ENCODE data around the gene PCDH18.
A peak's percentile ranks its signal among the peaks of the same experiment; 100 is the strongest.
"Not testable (repeated sequence)": the region's sequence is repeated elsewhere in the genome, so short reads cannot be mapped to it uniquely, and the experiment has no call there.

Gene PCDH18, protein sequence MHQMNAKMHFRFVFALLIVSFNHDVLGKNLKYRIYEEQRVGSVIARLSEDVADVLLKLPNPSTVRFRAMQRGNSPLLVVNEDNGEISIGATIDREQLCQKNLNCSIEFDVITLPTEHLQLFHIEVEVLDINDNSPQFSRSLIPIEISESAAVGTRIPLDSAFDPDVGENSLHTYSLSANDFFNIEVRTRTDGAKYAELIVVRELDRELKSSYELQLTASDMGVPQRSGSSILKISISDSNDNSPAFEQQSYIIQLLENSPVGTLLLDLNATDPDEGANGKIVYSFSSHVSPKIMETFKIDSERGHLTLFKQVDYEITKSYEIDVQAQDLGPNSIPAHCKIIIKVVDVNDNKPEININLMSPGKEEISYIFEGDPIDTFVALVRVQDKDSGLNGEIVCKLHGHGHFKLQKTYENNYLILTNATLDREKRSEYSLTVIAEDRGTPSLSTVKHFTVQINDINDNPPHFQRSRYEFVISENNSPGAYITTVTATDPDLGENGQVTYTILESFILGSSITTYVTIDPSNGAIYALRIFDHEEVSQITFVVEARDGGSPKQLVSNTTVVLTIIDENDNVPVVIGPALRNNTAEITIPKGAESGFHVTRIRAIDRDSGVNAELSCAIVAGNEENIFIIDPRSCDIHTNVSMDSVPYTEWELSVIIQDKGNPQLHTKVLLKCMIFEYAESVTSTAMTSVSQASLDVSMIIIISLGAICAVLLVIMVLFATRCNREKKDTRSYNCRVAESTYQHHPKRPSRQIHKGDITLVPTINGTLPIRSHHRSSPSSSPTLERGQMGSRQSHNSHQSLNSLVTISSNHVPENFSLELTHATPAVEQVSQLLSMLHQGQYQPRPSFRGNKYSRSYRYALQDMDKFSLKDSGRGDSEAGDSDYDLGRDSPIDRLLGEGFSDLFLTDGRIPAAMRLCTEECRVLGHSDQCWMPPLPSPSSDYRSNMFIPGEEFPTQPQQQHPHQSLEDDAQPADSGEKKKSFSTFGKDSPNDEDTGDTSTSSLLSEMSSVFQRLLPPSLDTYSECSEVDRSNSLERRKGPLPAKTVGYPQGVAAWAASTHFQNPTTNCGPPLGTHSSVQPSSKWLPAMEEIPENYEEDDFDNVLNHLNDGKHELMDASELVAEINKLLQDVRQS

DNA sequence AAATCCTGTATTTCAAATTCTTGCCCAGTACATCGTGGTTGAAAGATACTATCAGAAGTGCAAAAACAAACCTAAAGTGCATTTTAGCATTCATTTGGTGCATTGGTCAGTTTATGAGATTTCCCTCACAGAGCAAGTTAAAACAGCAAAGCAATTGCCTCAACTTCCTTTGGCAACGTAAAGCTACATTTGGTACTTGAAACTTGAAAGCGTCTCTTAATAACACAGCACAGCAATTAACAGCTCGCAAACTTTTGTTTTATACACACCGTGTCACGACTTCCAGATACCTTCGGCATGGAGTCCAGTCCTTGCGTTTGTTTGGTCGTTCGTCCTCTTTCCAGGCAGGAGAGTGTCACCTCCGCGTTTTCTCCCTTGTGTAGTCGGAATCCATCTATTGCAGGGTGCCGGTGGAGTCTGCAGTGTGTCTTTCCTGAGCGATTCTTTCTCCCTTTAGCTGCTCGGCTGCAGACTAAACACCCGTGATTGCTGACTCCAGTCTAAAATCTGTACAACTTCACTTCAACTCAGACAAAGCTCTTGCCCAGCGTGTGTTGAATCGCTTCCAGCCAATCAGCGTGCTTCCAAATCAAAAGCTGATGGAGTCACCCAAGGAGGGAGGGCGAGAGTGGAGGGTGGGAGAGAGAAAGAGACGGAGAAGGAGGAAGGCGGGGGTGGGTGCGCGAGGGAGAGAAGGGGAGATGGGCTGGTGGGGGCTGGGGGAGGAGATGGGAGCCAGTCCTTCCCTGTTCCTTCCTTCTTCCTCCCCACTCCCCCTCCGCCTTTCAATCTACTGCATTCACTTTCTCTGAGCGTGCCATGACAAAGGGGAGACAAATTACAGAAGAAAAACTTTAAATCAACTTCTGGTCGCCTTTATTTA, at the start of gene PCDH18:
PCDH18 (minus strand) TSS at position 509 of the 883 bp plus-strand sequence; CDS start at position 103, 406 bp downstream.
- H3K4me3 ChIP-seq (ENCODE audit: low read depth, low read length), result peak within 1 kb of the TSS; percentile 80
- peak; percentile 96 for DNase-seq (ENCODE audit: low read depth)

DNA sequence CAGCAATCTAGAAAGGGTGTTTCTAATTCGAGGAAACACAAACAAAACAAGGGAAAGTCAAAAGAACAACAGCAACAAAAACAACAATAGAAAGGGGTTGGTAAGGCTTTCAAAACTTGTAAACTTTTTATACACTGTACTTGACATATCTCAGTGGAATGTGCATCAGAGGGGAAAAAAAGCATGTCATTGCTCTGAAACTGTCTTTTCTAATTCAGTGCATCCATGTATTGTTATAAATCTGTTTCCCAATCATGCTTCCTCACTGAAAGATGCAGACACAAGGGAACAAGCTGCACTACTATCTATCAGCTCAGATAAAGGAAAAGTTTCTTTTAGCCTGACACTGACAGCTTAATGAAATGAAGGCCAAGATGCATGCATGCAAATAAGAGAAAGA, 44.2 kb upstream of the PCDH18 start:
- no peak for DNase-seq (ENCODE audit: low read depth)
- H3K4me3 ChIP-seq (ENCODE audit: low read depth, low read length), result no peak overlapping the region

DNA sequence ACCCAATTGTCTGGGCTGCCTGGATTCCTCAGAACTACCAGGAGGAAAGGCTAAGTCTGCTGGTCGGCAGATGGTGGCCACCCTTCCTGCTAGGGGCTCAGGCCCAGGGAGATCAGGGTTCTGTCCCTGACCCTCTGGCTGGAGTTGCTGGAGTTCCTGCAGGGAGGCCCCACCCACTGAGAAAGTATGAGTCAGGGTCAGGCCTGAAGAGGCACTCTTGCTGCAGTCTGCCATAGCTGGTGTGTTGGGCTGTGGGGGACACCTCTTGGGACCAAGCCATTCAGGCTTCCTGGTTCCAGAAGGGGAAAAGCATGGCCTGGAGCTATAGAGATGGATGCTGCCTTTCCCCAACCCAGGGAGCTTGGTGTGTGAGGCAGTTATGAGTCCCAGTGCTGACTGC, 40.4 kb upstream of the PCDH18 start:
- no peak for DNase-seq (ENCODE audit: low read depth)
- H3K4me3 ChIP-seq (ENCODE audit: low read depth, low read length), result no peak overlapping the region

DNA sequence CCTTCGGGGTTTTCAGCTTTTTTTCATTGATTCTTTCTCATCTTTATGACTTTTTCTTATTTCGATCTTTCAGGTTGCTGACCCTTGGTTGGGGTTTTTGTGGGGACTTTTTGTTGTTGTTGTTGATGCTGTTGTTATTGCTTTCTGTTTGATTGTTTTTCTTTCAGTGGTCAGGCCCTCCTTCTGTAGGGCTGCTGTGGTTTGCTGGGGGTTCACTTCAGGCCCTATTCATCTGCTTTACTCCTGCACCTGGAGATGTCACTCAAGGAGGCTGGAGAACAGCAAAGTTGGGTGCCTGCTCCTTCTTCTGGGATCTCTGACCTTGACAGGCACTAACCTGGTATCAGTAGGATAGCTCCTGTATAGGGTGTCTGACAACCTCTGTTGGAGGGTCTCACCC, 39.9 kb upstream of the PCDH18 start:
- DNase-seq (ENCODE audit: low read depth), result no peak

DNA sequence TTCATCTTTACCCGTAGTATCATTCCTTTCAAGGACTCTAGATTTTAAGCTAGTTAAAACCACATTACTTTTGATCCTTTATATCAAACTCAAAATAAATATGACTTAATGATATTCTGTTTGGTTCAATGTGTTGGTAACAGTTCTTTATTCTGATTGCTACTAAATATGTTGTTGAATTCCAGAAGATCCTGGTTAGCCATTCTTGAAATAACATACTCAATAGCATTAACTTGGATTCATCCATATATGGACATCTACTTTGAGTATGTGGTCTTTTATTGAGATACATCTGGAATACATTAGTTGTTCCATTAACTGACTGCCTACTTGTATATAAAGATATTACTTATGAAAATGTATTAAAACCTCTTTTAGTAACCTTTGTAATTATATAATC, 27.5 kb upstream of the PCDH18 start:
- H3K4me3 ChIP-seq (ENCODE audit: low read depth, low read length), result no peak overlapping the region

More for the DNA sequence above, 39.9 kb upstream of the PCDH18 start:
- no peak overlapping the region for H3K4me3 ChIP-seq (ENCODE audit: low read depth, low read length)

DNA sequence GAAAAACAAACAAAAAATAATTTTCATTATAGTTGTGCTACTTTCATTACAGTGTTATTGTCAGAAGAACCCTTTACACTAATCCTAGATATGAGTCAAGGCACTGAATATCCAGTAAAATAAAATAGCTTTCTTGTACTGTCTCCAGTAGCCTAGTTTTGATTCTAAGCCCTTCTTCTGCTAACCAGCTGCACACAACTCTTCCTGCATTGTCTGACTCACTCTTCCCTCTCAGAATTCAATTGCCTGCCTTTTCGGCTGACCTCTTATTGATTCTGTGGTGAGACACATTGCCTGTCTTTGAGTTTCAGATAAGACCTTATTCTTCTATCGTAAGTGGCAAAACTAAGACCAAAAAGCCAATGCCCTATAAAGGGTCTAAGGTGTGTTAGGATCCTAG, 26.7 kb upstream of the PCDH18 start:
- peak; percentile 47 for DNase-seq (ENCODE audit: low read depth)
- H3K4me3 ChIP-seq (ENCODE audit: low read depth, low read length), result no peak overlapping the region

More for the DNA sequence above, 27.5 kb upstream of the PCDH18 start:
- no peak for DNase-seq (ENCODE audit: low read depth)

DNA sequence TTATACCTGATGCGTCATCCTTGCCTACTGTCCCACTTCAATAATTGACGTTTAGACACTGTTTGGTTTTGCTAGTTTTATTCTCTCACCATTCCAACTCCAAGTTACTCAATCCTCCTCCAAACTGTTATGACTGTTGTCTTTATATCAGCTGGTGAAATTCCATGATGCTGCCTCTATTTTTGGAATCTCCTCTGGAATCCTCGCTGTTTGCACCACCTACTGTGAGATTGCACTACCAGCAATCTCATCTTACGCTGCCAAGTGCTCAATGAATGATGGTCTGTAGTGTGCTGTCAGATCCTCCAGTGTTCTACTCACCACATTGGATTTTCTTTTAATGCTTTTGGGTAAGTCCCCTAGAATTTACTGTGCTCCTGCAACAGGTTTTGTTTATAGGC, 13.2 kb upstream of the PCDH18 start:
- DNase-seq (ENCODE audit: low read depth), result peak; percentile 87
- H3K4me3 ChIP-seq (ENCODE audit: low read depth, low read length), result no peak overlapping the region

DNA sequence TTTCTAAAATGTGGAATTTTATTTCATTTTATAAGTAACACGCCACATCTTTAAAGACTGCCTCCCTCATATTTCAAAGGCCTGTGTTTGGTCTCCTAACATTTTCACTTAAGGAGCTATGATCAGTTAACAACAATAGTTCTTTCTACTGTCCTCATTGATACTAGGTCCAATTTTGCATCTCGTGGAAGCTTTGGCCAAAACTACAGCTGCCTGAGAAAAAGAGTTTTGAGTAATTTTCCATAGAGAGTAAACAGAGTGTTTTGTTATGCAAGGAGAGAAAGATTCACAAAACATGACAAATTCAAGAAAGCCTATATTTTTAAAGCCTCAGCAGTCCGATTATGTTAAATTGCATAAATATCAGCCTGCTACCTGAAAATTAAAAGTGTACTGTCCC, 11.4 kb upstream of the PCDH18 start:
- H3K4me3 ChIP-seq (ENCODE audit: low read depth, low read length), result no peak overlapping the region
- no peak for DNase-seq (ENCODE audit: low read depth)

DNA sequence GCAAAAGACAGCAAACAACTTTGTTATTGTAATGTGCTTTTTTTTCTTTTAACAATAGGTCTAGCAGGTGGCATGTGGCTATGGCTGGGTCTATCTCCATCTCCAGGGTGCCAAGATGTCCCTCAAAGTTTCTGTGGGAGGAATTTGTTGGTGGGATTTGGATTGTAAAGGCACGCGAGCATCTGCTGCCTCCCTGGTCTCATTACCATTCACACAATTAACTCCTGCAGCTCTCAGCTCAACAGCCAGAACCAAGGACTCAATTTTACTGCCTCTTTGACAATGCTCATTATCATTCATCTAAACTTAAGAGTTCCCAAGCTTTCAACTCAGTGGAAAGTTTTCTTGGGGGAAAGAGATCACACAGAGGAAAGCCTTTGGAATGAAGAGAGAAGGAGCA, 10.9 kb upstream of the PCDH18 start:
- no peak for DNase-seq (ENCODE audit: low read depth)
- no peak overlapping the region for H3K4me3 ChIP-seq (ENCODE audit: low read depth, low read length)

DNA sequence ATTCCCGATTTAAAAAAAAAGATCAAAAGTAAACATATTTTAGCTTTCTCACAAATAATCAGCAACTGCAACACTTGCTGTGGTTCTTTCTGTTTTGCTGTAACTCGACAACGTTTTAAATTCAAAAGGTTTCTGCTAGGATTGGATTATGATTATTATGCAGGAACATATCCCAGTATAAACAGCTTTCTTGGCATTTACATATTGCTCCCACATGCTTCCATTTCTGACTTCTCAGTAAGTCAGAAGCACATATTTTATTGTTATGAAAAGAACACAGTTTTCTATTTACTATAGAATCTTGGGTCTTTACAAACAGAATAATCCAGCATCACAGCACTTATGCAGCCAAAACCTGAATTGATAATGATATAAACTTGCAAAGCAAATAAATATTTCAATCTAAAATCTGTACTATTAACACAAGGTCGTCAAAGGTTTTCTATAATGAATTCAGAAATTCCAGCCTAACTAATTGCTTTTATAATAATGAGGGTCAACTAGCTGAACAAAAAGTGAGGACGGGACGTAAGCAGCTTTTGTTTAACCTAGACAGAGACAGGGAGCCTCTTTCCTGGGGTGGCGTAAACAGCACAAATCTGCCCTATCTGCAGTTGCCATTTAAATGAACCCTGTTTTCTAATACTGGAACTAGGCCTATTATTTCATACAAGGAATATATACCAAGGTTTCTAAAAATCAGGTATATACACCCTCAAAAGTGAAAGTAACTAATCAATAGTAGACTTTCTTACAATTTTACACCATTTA, 9.8 kb upstream of the PCDH18 start:
- no peak overlapping the region for H3K4me3 ChIP-seq (ENCODE audit: low read depth, low read length)

DNA sequence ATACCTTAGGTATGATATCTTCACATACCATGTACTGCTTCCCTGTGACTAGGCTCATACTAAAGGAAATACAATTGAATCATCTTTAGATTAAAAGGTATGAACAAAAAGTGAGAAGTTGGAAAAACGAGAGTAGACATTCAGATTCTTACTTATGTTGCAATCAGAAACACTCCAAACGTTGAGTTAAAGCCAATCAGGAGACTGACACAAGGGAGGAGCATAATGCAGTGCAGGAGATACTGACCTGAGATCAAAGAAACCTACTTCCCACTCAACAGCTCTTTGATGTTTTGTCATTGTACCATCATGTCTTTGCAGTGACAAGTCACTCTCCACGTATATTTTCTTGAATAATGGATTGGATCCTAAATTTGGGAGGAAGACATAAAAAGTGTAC, 8.9 kb upstream of the PCDH18 start:
- no peak for DNase-seq (ENCODE audit: low read depth)
- no peak overlapping the region for H3K4me3 ChIP-seq (ENCODE audit: low read depth, low read length)

More for the DNA sequence above, 9.8 kb upstream of the PCDH18 start:
- no peak for DNase-seq (ENCODE audit: low read depth)

DNA sequence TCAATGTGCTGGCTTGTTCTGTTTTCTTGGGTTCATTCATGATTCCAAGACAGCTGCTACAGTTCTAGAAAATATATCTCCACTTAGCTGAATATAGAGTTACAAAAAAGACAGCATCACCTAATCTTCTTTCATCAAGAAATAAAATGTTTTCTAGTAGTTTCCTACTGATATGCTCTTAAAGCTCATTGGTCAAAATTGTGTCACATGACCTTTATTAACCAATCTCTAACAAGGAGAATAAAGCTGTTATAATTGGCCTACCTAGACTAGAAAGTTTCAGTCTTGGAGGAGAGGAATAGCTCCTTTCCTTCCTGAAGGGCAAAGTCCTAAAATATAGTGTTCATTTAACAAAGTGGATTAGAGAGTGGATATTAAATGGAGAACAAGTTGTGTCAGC, 8.1 kb upstream of the PCDH18 start:
- H3K4me3 ChIP-seq (ENCODE audit: low read depth, low read length), result no peak overlapping the region
- DNase-seq (ENCODE audit: low read depth), result no peak

DNA sequence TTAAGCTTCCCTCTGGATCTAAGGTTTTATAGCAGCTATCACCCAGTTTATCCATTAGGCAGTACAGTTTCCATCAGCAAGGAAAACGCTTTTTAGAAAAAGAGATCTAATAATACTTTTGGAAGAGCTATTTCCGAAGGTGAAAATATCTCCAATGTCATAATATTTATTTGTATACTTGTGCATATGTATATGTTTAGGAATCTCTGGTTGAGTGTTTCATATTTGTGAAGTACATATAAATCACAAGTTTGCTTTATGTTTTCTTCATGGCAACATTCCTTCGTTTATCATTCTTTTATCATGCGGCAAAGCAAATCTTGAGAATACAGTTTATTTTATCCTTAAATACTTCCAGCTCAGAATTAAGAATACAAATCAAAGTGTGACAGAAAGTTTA, 6.2 kb upstream of the PCDH18 start:
- DNase-seq (ENCODE audit: low read depth), result no peak
- no peak overlapping the region for H3K4me3 ChIP-seq (ENCODE audit: low read depth, low read length)

DNA sequence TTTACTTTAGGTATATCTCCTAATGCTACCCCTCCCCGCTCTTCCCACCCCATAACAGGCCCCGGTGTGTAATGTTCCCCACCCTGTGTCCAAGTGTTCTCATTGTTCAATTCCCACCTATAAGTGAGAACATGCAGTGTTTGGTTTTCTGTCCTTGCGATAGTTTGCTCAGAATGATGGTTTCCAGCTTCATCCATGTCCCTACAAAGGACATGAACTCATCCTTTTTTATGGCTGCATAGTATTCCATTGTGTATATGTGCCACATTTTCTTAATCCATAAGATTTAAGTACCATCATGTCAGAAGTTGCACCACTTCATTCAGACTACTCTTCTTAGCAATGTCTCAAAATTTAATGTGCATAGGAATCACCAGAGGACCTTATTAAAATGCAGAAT, 5.5 kb upstream of the PCDH18 start:
- not testable (repeated sequence) for DNase-seq (ENCODE audit: low read depth); H3K4me3 ChIP-seq (ENCODE audit: low read depth, low read length)

DNA sequence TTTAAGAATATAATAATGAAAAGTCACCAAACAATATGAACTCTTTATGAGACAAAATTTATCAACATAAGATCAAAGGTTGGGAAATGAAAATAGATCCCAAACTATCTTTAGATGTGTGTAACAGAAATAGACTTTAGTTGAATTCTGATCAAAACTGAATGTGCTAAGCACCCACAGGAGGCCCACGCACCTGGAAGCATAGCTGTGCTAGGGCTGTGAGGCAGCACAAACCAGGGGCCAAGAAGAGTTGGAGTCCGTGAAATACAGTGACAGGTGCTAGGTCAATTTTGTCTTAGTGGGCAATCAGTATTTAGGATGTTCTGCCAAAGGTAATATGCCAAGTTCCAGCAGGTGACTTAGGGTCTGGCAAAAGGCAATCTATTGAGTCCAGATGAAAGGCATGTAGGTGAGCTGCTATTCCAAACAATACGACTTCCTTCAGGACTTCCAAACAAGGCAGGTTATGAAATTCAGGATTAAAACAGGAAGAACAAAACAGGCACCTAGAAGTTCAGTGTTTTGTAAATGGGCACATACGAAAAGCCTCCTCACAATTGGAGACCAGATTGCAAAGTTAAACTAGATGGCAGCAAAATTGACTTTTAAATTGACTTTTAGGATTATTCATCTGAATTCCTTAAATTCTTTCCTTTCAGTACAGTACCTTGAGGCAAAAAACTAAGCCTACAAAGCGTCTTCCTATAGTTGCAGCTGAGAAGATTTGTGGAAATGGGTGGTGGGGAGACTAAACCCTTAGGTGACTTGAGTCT, 4.7 kb upstream of the PCDH18 start:
- DNase-seq (ENCODE audit: low read depth), result no peak
- no peak overlapping the region for H3K4me3 ChIP-seq (ENCODE audit: low read depth, low read length)

DNA sequence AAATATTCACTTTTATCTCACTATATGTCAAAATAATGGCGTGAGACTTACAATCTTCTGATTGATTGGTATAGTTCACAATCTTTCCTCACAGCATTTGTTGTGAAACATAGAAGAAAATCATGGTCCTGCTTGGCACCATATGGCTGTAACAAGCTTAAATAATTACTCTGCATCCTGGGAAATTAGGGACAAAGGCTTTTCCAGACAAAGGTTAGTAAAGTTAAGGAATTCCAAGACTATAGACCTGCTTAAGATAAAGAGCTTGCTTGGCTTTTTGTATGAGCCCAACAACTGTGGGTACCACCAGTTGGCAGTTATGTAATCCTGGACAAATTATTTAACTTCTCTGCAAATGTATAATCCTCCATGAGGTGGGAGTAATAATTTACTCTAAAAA, 3.4 kb upstream of the PCDH18 start:
- no peak for DNase-seq (ENCODE audit: low read depth)
- H3K4me3 ChIP-seq (ENCODE audit: low read depth, low read length), result no peak overlapping the region

DNA sequence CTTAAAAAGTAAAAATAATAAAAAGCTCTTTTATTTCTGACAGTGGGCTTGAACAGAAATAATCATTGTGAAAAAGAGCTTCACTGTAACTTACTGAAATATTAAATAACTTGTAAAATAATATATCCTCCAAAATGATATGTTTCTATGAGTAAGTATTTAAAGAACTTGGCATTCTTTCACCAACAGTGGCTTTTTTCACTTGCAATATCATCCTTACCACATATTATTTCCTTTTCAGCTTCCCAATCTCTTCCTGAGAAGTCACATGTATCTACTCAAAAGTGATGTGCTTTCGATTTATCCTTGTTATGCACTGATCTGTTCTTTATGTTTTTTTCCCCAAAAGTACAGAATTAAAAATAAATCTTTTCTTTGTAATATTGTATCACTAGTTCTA, 2.2 kb upstream of the PCDH18 start:
- no peak for DNase-seq (ENCODE audit: low read depth)
- no peak overlapping the region for H3K4me3 ChIP-seq (ENCODE audit: low read depth, low read length)

DNA sequence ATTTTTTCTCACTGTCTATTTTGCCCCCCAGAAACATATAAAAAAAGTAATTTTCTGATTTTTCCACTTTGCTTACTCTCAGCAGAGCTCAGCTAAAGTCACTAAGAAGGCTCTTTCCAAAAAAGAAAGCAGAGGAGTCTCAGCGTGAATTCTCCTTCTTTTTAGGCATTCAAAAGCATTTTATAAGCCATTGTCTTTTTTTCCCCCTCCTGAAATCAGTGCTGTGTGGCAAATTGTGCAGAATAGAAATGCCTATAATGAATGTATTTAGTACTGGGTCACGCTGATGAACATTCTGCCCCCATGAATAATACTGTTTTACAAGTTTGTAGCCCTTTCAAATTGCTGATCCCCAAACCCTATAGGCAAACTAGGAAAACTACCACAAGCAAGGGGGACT, 1.6 kb upstream of the PCDH18 start:
- peak overlapping the region; percentile 16 for H3K4me3 ChIP-seq (ENCODE audit: low read depth, low read length)
- DNase-seq (ENCODE audit: low read depth), result no peak

Measured in skeletal muscle cell (primary cell).